ENCODE measurements around the gene SLC38A8.
A peak's percentile ranks its signal among the peaks of the same experiment; 100 is the strongest.

SLC38A8 gene

GRCh38 chr16:83972256-83973008, 70.2 kb downstream of the SLC38A8 start:
- Histone ChIP-seq H2AFZ (ENCODE audit: low read depth, low read length) (no peak overlapping the region), H3K4me1 (ENCODE audit: insufficient read depth, low read length) (peaks cover 8% of the 10 kb centered on the region), H3K4me3 (ENCODE audit: low read length) (no peak overlapping the region), H3K27me3 (ENCODE audit: insufficient read depth, low read length) (no peaks in the 10 kb centered on the region), H3K36me3 (ENCODE audit: insufficient read depth, low read length) (no peaks in the 10 kb centered on the region), H3K9me3 (ENCODE audit: low read length) (peaks cover 2% of the 10 kb centered on the region)

DNA sequence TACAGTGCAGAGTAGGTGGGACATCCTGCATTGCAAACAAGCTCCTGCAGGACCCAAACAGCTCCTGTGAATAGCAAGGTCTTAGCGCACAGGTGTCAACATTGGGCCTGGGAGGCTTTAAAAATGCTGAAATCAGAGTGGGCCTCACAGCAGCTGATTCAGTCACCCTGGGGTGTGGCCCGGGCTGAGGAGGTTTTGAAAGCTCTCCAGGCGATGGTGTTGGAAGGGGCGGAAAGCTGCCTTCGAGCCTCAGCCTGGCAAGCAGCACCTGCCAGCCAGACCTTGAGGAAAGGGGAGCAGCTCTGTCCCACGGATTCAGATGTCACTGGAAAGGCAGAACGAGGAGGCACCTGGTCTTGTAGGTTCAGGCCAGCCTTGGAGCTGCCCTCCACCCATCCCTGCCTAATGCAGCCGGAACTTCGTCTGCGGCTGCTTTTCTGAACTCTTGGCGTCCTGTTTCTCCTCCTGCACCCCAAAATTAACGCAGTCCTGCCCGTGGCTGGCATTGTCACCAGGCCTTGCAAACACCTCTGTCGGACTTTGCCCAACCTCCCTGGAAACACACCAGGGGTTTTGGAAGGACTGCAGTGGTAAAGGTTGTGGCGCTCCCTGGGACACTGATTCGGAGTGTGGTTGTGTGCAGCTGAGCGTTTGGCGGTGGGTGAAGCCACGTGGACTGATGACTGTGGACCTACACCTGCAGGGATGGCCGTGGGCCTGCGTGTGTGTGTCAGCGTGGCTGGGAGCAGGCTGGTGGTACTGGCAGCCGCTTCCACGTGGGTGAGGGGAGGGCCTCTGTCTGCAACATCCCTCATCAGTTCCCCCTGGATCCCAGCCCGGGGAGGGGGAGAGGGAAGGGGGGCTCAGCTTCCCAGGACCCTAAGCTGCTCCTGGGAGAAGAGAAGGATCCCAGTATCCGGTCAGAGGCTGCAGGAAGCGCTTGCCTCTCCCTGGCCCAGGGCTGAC, 71.1 kb downstream of the SLC38A8 start:
- Histone ChIP-seq H3K9me3 (ENCODE audit: low read length) (no peaks in the 10 kb centered on the region), H2AFZ (ENCODE audit: low read depth, low read length) (no peak overlapping the region), H3K27me3 (ENCODE audit: insufficient read depth, low read length) (no peaks in the 10 kb centered on the region), H3K36me3 (ENCODE audit: insufficient read depth, low read length) (no peaks in the 10 kb centered on the region), H3K4me3 (ENCODE audit: low read length) (no peak overlapping the region), H3K4me1 (ENCODE audit: insufficient read depth, low read length) (peaks cover 8% of the 10 kb centered on the region)

DNA sequence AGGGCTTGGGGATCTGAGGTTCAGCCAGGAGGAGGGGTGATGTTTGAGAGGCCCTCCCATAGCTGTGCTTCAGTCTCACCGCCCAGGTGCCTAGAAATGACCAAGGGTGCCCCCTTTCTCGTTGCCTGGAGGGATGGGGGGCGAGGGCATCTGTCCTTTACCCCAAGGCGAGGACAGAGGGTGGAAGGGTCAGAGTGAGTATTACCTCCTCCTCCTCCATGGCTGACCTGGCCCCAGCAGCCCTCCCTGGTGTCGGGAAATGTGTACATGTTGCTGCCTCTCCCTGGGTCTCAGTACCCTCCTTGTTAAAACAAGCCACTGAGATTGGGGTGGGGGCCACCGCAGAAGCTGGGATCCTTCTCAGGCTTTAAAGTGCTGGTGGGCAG, 72.2 kb downstream of the SLC38A8 start:
- Histone ChIP-seq H3K4me3 (ENCODE audit: low read length) (no peak overlapping the region), H3K27me3 (ENCODE audit: insufficient read depth, low read length) (no peaks in the 10 kb centered on the region), H3K4me1 (ENCODE audit: insufficient read depth, low read length) (peaks cover 8% of the 10 kb centered on the region), H2AFZ (ENCODE audit: low read depth, low read length) (no peak overlapping the region), H3K36me3 (ENCODE audit: insufficient read depth, low read length) (no peaks in the 10 kb centered on the region), H3K9me3 (ENCODE audit: low read length) (no peaks in the 10 kb centered on the region)

GRCh38 chr16:83969771-83970429, 72.7 kb downstream of the SLC38A8 start:
- Histone ChIP-seq H3K9me3 (ENCODE audit: low read length) (no peaks in the 10 kb centered on the region), H3K4me1 (ENCODE audit: insufficient read depth, low read length) (peaks cover 8% of the 10 kb centered on the region), H3K36me3 (ENCODE audit: insufficient read depth, low read length) (no peaks in the 10 kb centered on the region), H3K4me3 (ENCODE audit: low read length) (no peak overlapping the region), H2AFZ (ENCODE audit: low read depth, low read length) (no peak overlapping the region), H3K27me3 (ENCODE audit: insufficient read depth, low read length) (no peaks in the 10 kb centered on the region)

GRCh38 chr16:83968891-83969649, 73.5 kb downstream of the SLC38A8 start:
- Histone ChIP-seq H3K27me3 (ENCODE audit: insufficient read depth, low read length) (no peaks in the 10 kb centered on the region), H3K36me3 (ENCODE audit: insufficient read depth, low read length) (no peaks in the 10 kb centered on the region), H3K9me3 (ENCODE audit: low read length) (no peaks in the 10 kb centered on the region), H2AFZ (ENCODE audit: low read depth, low read length) (no peak overlapping the region), H3K4me1 (ENCODE audit: insufficient read depth, low read length) (peaks cover 8% of the 10 kb centered on the region), H3K4me3 (ENCODE audit: low read length) (peak overlapping the region; percentile 46)

DNA sequence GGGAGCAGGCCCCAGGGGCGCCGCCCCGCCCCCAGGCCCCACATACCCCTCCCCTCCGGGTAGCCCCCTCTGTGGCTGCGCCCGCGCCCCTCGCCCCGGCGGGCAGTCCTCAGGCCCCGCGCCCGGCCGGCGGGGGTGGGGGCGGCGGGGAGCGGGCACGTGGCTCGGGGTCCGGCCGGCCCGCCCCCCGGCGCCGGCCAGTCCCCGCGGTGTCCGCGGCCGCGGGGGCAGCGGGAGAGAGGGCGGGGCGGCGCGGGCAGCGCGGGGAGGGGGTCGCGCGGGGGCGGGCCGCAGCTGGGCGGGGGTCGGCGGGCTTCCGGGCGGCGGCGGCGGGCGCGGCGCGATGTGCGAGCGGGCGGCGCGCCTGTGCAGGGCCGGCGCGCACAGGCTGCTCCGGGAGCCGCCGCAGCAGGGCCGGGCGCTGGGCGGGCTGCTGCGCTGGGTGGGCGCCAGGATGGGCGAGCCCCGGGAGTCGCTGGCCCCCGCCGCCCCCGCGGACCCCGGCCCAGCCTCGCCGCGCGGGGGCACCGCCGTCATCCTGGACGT, 74.2 kb downstream of the SLC38A8 start:
- peaks cover 8% of the 10 kb centered on the region for H3K4me1 ChIP-seq (ENCODE audit: insufficient read depth, low read length)
- no peaks in the 10 kb centered on the region for H3K9me3 ChIP-seq (ENCODE audit: low read length)
- no peaks in the 10 kb centered on the region for H3K36me3 ChIP-seq (ENCODE audit: insufficient read depth, low read length)
- no peaks in the 10 kb centered on the region for H3K27me3 ChIP-seq (ENCODE audit: insufficient read depth, low read length)
- H3K4me3 ChIP-seq (ENCODE audit: low read length), result peak overlapping the region; percentile 46
- H2AFZ ChIP-seq (ENCODE audit: low read depth, low read length), result no peak overlapping the region

DNA sequence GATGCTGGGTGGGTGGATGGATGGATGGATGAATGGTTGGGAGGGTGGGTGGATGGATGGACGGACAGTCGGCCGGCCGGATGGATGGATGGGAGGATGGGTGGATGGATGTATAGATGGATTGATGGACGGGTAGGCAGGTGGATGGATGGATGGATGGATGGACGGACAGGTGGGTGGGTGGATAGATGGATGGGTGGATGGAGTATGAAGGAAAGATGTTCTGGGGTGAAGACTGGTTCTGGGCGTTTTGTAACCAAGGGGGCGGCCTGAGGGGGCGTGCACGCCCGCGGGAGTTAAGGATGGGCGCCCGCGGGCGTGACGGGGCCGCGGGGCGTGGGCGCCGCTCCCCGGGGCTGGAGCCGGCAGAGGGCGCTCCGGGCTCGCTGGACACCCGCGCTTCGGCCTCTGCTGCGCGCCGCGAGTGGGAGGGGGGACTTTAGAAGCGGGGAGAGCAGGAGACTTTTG, 74.7 kb downstream of the SLC38A8 start, which contains the start of gene NECAB2:
Gene NECAB2, plus strand, starts transcription at position 407 of the 468 bp plus-strand sequence. CDS start 405 bp downstream, outside the sequence.
- Histone ChIP-seq H2AFZ (ENCODE audit: low read depth, low read length) (no peak within 1 kb of the TSS), H3K4me1 (ENCODE audit: insufficient read depth, low read length) (peaks cover 8% of the 10 kb centered on the region), H3K27me3 (ENCODE audit: insufficient read depth, low read length) (no peaks in the 10 kb centered on the region), H3K36me3 (ENCODE audit: insufficient read depth, low read length) (no peaks in the 10 kb centered on the region), H3K4me3 (ENCODE audit: low read length) (peak within 1 kb of the TSS; percentile 46), H3K9me3 (ENCODE audit: low read length) (no peaks in the 10 kb centered on the region)

GRCh38 chr16:83967091-83967490, 75.5 kb downstream of the SLC38A8 start:
- Histone ChIP-seq H3K36me3 (ENCODE audit: insufficient read depth, low read length) (no peaks in the 10 kb centered on the region), H3K9me3 (ENCODE audit: low read length) (no peaks in the 10 kb centered on the region), H3K4me1 (ENCODE audit: insufficient read depth, low read length) (peaks cover 8% of the 10 kb centered on the region), H2AFZ (ENCODE audit: low read depth, low read length) (no peak overlapping the region), H3K4me3 (ENCODE audit: low read length) (no peak overlapping the region), H3K27me3 (ENCODE audit: insufficient read depth, low read length) (no peaks in the 10 kb centered on the region)

- Histone ChIP-seq H2AFZ (ENCODE audit: low read depth, low read length) (no peak overlapping the region), H3K4me1 (ENCODE audit: insufficient read depth, low read length) (peaks cover 8% of the 10 kb centered on the region), H3K4me3 (ENCODE audit: low read length) (no peak overlapping the region), H3K27me3 (ENCODE audit: insufficient read depth, low read length) (no peaks in the 10 kb centered on the region), H3K9me3 (ENCODE audit: low read length) (no peaks in the 10 kb centered on the region), H3K36me3 (ENCODE audit: insufficient read depth, low read length) (no peaks in the 10 kb centered on the region)
Observed at GRCh38 chr16:83966153-83966696, 76.4 kb downstream of the SLC38A8 start.

GRCh38 chr16:83965444-83966152, 77.0 kb downstream of the SLC38A8 start:
- H3K9me3 ChIP-seq (ENCODE audit: low read length), result no peaks in the 10 kb centered on the region
- H3K36me3 ChIP-seq (ENCODE audit: insufficient read depth, low read length), result no peaks in the 10 kb centered on the region
- H3K4me1 ChIP-seq (ENCODE audit: insufficient read depth, low read length), result peaks cover 8% of the 10 kb centered on the region
- H2AFZ ChIP-seq (ENCODE audit: low read depth, low read length), result no peak overlapping the region
- H3K27me3 ChIP-seq (ENCODE audit: insufficient read depth, low read length), result no peaks in the 10 kb centered on the region
- no peak overlapping the region for H3K4me3 ChIP-seq (ENCODE audit: low read length)

GRCh38 chr16:83964684-83965443, 77.7 kb downstream of the SLC38A8 start:
- Histone ChIP-seq H3K36me3 (ENCODE audit: insufficient read depth, low read length) (no peaks in the 10 kb centered on the region), H3K27me3 (ENCODE audit: insufficient read depth, low read length) (no peaks in the 10 kb centered on the region), H3K4me1 (ENCODE audit: insufficient read depth, low read length) (peaks cover 6% of the 10 kb centered on the region), H3K4me3 (ENCODE audit: low read length) (no peak overlapping the region), H2AFZ (ENCODE audit: low read depth, low read length) (no peak overlapping the region), H3K9me3 (ENCODE audit: low read length) (no peaks in the 10 kb centered on the region)
